HG03571 (cell line): Measurements from ENCODE around the gene RAB26.
"Not testable (repeated sequence)": the region's sequence is repeated elsewhere in the genome, so short reads cannot be mapped to it uniquely, and the experiment has no call there.

Source experiments
- ATAC-seq: cut with Tn5 transposase; IDR thresholded peaks from one replicate; pipeline ENCODE4 v1.9.1; 2021; ENCODE audit not compliant: unreplicated experiment

Gene RAB26

GRCh38 chr16:2195322-2196161, 47.1 kb downstream of the RAB26 start:
- ATAC-seq = no peak

GRCh38 chr16:2196162-2196980, 47.9 kb downstream of the RAB26 start, which contains the start of gene CASKIN1:
Gene CASKIN1 (minus strand): TSS chr16:2196605. CDS start chr16:2196432, 173 bp downstream.
- no peak for ATAC-seq

GRCh38 chr16:2196981-2197511, 48.6 kb downstream of the RAB26 start:
- ATAC-seq = no peak

- ATAC-seq = no peak
Observed at GRCh38 chr16:2197765-2198164, 49.3 kb downstream of the RAB26 start.

GRCh38 chr16:2198283-2198682, 49.9 kb downstream of the RAB26 start:
- ATAC-seq = no peak

GRCh38 chr16:2199095-2199494, 50.7 kb downstream of the RAB26 start:
- ATAC-seq = no peak

- no peak for ATAC-seq
Observed at GRCh38 chr16:2199621-2200139, 51.3 kb downstream of the RAB26 start.

- ATAC-seq = no peak
Observed at GRCh38 chr16:2200313-2200712, 51.9 kb downstream of the RAB26 start.

GRCh38 chr16:2203119-2203688, 54.8 kb downstream of the RAB26 start:
- ATAC-seq = not testable (repeated sequence)
